ENCODE data around the gene OBP2B. TPM values are rescaled to one million over a fixed set of nuclear protein-coding genes. Genes with fewer than 3 reads are reported as not detected.
"Not testable (repeated sequence)": the region's sequence is repeated elsewhere in the genome, so short reads cannot be mapped to it uniquely, and the experiment has no call there.

OBP2B gene
- polyA plus RNA-seq, 2 donors, result not detected

- not testable (repeated sequence) for H3K27ac ChIP-seq (ENCODE audit: low read depth in 2 of 2, low read length in 1 of 2); H3K36me3 ChIP-seq (ENCODE audit: control insufficient read depth in 2 of 2, insufficient read depth in 2 of 2, low read length in 1 of 2)
- 84 to 87% methylated on average over 11 to 13 of the region's 16 CpGs for WGBS, 2 donors
Observed at GRCh38 chr9:133208171-133208879, 725 bp downstream of the OBP2B start.

GRCh38 chr9:133207540-133208170 lies 1.4 kb downstream of the OBP2B start:
- no peaks in the 10 kb centered on the region for H3K27me3 ChIP-seq (ENCODE audit: control insufficient read depth in 1 of 2, insufficient read depth in 2 of 2, low read length in 2 of 2)
- H3K4me3 ChIP-seq (ENCODE audit: low read depth in 1 of 2, low read length in 2 of 2), result no peak overlapping the region
- H3K4me1 ChIP-seq (ENCODE audit: control insufficient read depth in 2 of 2, insufficient read depth in 2 of 2, low read length in 1 of 2), result no peaks in the 10 kb centered on the region
- no peak overlapping the region for H3K27ac ChIP-seq (ENCODE audit: low read depth in 2 of 2, low read length in 1 of 2)
- 79 to 83% methylated on average over 16 of the region's 16 CpGs for WGBS, 2 donors
- H3K36me3 ChIP-seq (ENCODE audit: control insufficient read depth in 2 of 2, insufficient read depth in 2 of 2, low read length in 1 of 2), result no peaks in the 10 kb centered on the region
- H3K9me3 ChIP-seq (ENCODE audit: control insufficient read depth in 2 of 2, insufficient read depth in 1 of 2, low read depth in 1 of 2, low read length in 1 of 2), result peaks cover 0 to 7% of the 10 kb centered on the region in 2 donors

More at GRCh38 chr9:133208171-133208879, 725 bp downstream of the OBP2B start:
- H3K9me3 ChIP-seq (ENCODE audit: control insufficient read depth in 2 of 2, insufficient read depth in 1 of 2, low read depth in 1 of 2, low read length in 1 of 2); H3K27me3 ChIP-seq (ENCODE audit: control insufficient read depth in 1 of 2, insufficient read depth in 2 of 2, low read length in 2 of 2); H3K4me3 ChIP-seq (ENCODE audit: low read depth in 1 of 2, low read length in 2 of 2); H3K4me1 ChIP-seq (ENCODE audit: control insufficient read depth in 2 of 2, insufficient read depth in 2 of 2, low read length in 1 of 2): not testable (repeated sequence)

GRCh38 chr9:133207021-133207531 lies 2.0 kb downstream of the OBP2B start:
- H3K4me3 ChIP-seq (ENCODE audit: low read depth in 1 of 2, low read length in 2 of 2), result no peak overlapping the region
- H3K27me3 ChIP-seq (ENCODE audit: control insufficient read depth in 1 of 2, insufficient read depth in 2 of 2, low read length in 2 of 2), result no peaks in the 10 kb centered on the region
- WGBS, 2 donors, result 85 to 86% methylated on average over 13 to 14 of the region's 14 CpGs
- peaks cover 0 to 7% of the 10 kb centered on the region in 2 donors for H3K9me3 ChIP-seq (ENCODE audit: control insufficient read depth in 2 of 2, insufficient read depth in 1 of 2, low read depth in 1 of 2, low read length in 1 of 2)
- H3K27ac ChIP-seq (ENCODE audit: low read depth in 2 of 2, low read length in 1 of 2), result no peak overlapping the region
- no peaks in the 10 kb centered on the region for H3K4me1 ChIP-seq (ENCODE audit: control insufficient read depth in 2 of 2, insufficient read depth in 2 of 2, low read length in 1 of 2)
- no peaks in the 10 kb centered on the region for H3K36me3 ChIP-seq (ENCODE audit: control insufficient read depth in 2 of 2, insufficient read depth in 2 of 2, low read length in 1 of 2)

- peaks cover 0 to 6% of the 10 kb centered on the region in 2 donors for H3K9me3 ChIP-seq (ENCODE audit: control insufficient read depth in 2 of 2, insufficient read depth in 1 of 2, low read depth in 1 of 2, low read length in 1 of 2)
- no peaks in the 10 kb centered on the region for H3K27me3 ChIP-seq (ENCODE audit: control insufficient read depth in 1 of 2, insufficient read depth in 2 of 2, low read length in 2 of 2)
- H3K4me3 ChIP-seq (ENCODE audit: low read depth in 1 of 2, low read length in 2 of 2), result no peak overlapping the region
- no peaks in the 10 kb centered on the region for H3K4me1 ChIP-seq (ENCODE audit: control insufficient read depth in 2 of 2, insufficient read depth in 2 of 2, low read length in 1 of 2)
- H3K27ac ChIP-seq (ENCODE audit: low read depth in 2 of 2, low read length in 1 of 2), result no peak overlapping the region
- WGBS, 2 donors, result 79 to 83% methylated on average over 33 to 35 of the region's 35 CpGs
- H3K36me3 ChIP-seq (ENCODE audit: control insufficient read depth in 2 of 2, insufficient read depth in 2 of 2, low read length in 1 of 2), result no peaks in the 10 kb centered on the region
Observed at GRCh38 chr9:133205996-133206931, 2.8 kb downstream of the OBP2B start.

- H3K9me3 ChIP-seq (ENCODE audit: control insufficient read depth in 2 of 2, insufficient read depth in 1 of 2, low read depth in 1 of 2, low read length in 1 of 2); H3K27me3 ChIP-seq (ENCODE audit: control insufficient read depth in 1 of 2, insufficient read depth in 2 of 2, low read length in 2 of 2); H3K27ac ChIP-seq (ENCODE audit: low read depth in 2 of 2, low read length in 1 of 2); H3K4me3 ChIP-seq (ENCODE audit: low read depth in 1 of 2, low read length in 2 of 2); H3K4me1 ChIP-seq (ENCODE audit: control insufficient read depth in 2 of 2, insufficient read depth in 2 of 2, low read length in 1 of 2); H3K36me3 ChIP-seq (ENCODE audit: control insufficient read depth in 2 of 2, insufficient read depth in 2 of 2, low read length in 1 of 2): not testable (repeated sequence)
- 72 to 78% methylated on average over 14 of the region's 14 CpGs for WGBS, 2 donors
Observed at GRCh38 chr9:133205481-133205887, 3.6 kb downstream of the OBP2B start.

- H3K4me3 ChIP-seq (ENCODE audit: low read depth in 1 of 2, low read length in 2 of 2), result no peak overlapping the region
- H3K27me3 ChIP-seq (ENCODE audit: control insufficient read depth in 1 of 2, insufficient read depth in 2 of 2, low read length in 2 of 2), result no peaks in the 10 kb centered on the region
- no peak overlapping the region for H3K27ac ChIP-seq (ENCODE audit: low read depth in 2 of 2, low read length in 1 of 2)
- no peaks in the 10 kb centered on the region for H3K36me3 ChIP-seq (ENCODE audit: control insufficient read depth in 2 of 2, insufficient read depth in 2 of 2, low read length in 1 of 2)
- H3K4me1 ChIP-seq (ENCODE audit: control insufficient read depth in 2 of 2, insufficient read depth in 2 of 2, low read length in 1 of 2), result no peaks in the 10 kb centered on the region
- peaks cover 0 to 2% of the 10 kb centered on the region in 2 donors for H3K9me3 ChIP-seq (ENCODE audit: control insufficient read depth in 2 of 2, insufficient read depth in 1 of 2, low read depth in 1 of 2, low read length in 1 of 2)
- WGBS, 2 donors, result 82 to 85% methylated on average over 8 of the region's 8 CpGs
Observed at GRCh38 chr9:133204993-133205336, 4.1 kb downstream of the OBP2B start.

GRCh38 chr9:133204335-133204992 lies 4.6 kb downstream of the OBP2B start:
- H3K9me3 ChIP-seq (ENCODE audit: control insufficient read depth in 2 of 2, insufficient read depth in 1 of 2, low read depth in 1 of 2, low read length in 1 of 2), result peaks cover 0 to 2% of the 10 kb centered on the region in 2 donors
- no peak overlapping the region for H3K4me3 ChIP-seq (ENCODE audit: low read depth in 1 of 2, low read length in 2 of 2)
- H3K36me3 ChIP-seq (ENCODE audit: control insufficient read depth in 2 of 2, insufficient read depth in 2 of 2, low read length in 1 of 2), result no peaks in the 10 kb centered on the region
- WGBS, 2 donors, result 86 to 88% methylated on average over 16 to 17 of the region's 17 CpGs
- no peaks in the 10 kb centered on the region for H3K4me1 ChIP-seq (ENCODE audit: control insufficient read depth in 2 of 2, insufficient read depth in 2 of 2, low read length in 1 of 2)
- no peak overlapping the region for H3K27ac ChIP-seq (ENCODE audit: low read depth in 2 of 2, low read length in 1 of 2)
- no peaks in the 10 kb centered on the region for H3K27me3 ChIP-seq (ENCODE audit: control insufficient read depth in 1 of 2, insufficient read depth in 2 of 2, low read length in 2 of 2)

- Histone ChIP-seq H3K36me3 (ENCODE audit: control insufficient read depth in 2 of 2, insufficient read depth in 2 of 2, low read length in 1 of 2) (no peaks in the 10 kb centered on the region), H3K4me1 (ENCODE audit: control insufficient read depth in 2 of 2, insufficient read depth in 2 of 2, low read length in 1 of 2) (no peaks in the 10 kb centered on the region), H3K4me3 (ENCODE audit: low read depth in 1 of 2, low read length in 2 of 2) (no peak overlapping the region), H3K9me3 (ENCODE audit: control insufficient read depth in 2 of 2, insufficient read depth in 1 of 2, low read depth in 1 of 2, low read length in 1 of 2) (peaks cover 0 to 2% of the 10 kb centered on the region in 2 donors), H3K27ac (ENCODE audit: low read depth in 2 of 2, low read length in 1 of 2) (no peak overlapping the region), H3K27me3 (ENCODE audit: control insufficient read depth in 1 of 2, insufficient read depth in 2 of 2, low read length in 2 of 2) (no peaks in the 10 kb centered on the region)
- WGBS, 2 donors, result 73 to 76% methylated on average over 9 to 10 of the region's 10 CpGs
Observed at GRCh38 chr9:133203506-133204075, 5.5 kb downstream of the OBP2B start.

Measured in esophagus (tissue), 2 donors.